ENCODE data around the gene PAX2.

The PAX2 gene

DNA sequence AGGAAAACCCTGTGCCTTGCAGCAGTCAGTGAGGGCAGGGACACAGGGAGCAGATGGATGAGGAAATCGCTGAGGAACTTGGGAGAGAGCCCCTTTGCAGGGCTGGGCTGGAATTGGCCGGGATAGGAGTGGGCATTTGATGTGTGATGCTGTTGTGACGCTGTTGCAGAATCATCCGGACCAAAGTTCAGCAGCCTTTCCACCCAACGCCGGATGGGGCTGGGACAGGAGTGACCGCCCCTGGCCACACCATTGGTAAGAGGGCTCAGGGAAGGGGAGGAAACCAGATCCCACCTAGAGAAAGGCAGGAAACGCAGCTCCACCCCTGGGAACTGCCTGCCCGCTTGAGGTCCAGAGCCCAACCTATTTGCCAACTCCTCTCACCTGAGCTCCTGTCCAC lies 33.9 kb downstream of the PAX2 start:
- Histone ChIP-seq H3K4me1 (ENCODE audit: control insufficient read depth, insufficient read depth, low read length) (no peaks in the 10 kb centered on the region), H3K27me3 (ENCODE audit: control insufficient read depth in 1 of 2, insufficient read depth in 2 of 2, low read length in 2 of 2) (peaks cover 3 to 16% of the 10 kb centered on the region in 2 donors), H3K9ac (ENCODE audit: low read length in 2 of 2) (no peak overlapping the region), H3K27ac (ENCODE audit: low read length) (no peak overlapping the region), H3K4me3 (ENCODE audit: low read length in 2 of 2) (no peak overlapping the region), H3K9me3 (ENCODE audit: control insufficient read depth in 2 of 2, low read length in 2 of 2) (peaks cover 0 to 3% of the 10 kb centered on the region in 2 donors), H3K36me3 (ENCODE audit: control insufficient read depth in 2 of 2, insufficient read depth in 2 of 2, low read length in 2 of 2) (no peaks in the 10 kb centered on the region)

DNA sequence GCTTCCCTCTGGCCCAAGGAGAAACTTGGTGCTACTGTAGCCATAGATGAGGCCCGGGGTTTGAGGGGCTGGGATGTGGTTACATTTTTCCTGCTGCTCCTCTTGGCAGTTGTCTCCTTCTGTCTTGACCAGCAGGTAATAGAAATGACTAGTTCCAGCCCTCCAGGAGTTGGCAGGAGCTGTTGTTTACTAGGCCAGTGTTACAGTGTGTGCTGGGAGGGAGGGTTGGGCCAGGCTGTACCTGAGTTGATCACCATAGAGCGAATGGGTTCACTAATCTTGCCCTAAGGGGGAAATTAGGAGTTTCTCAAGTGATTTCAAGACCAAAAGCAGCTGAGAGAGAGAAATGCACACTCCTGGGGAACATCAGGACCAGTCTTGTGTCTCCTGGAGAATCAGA lies 34.9 kb downstream of the PAX2 start:
- H3K9me3 ChIP-seq (ENCODE audit: control insufficient read depth in 2 of 2, low read length in 2 of 2), result peaks cover 0 to 3% of the 10 kb centered on the region in 2 donors
- H3K27ac ChIP-seq (ENCODE audit: low read length), result no peak overlapping the region
- peaks cover 3 to 13% of the 10 kb centered on the region in 2 donors for H3K27me3 ChIP-seq (ENCODE audit: control insufficient read depth in 1 of 2, insufficient read depth in 2 of 2, low read length in 2 of 2)
- H3K4me1 ChIP-seq (ENCODE audit: control insufficient read depth, insufficient read depth, low read length), result no peaks in the 10 kb centered on the region
- no peak overlapping the region for H3K9ac ChIP-seq (ENCODE audit: low read length in 2 of 2)
- H3K4me3 ChIP-seq (ENCODE audit: low read length in 2 of 2), result no peak overlapping the region
- no peaks in the 10 kb centered on the region for H3K36me3 ChIP-seq (ENCODE audit: control insufficient read depth in 2 of 2, insufficient read depth in 2 of 2, low read length in 2 of 2)

DNA sequence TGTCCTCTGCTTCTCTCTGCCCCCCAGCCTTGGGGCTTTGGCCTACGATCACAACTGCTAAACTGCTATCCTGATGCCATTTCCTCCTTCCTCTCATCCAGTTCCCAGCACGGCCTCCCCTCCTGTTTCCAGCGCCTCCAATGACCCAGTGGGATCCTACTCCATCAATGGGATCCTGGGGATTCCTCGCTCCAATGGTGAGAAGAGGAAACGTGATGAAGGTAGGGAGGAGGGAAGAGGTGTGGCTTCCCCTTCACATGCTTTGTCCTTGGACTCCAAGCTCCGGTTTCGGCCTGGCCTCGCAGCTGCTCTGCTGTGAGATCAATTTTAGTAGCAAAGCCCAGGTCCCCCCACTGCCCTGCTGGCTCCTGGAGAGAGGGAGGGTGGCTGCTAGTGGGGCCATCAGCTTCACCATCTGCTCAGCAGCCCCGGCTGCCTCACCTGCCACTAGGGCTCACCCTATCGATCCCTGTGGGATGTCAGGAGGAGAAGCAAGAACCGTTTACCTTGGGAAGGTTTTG lies 35.8 kb downstream of the PAX2 start:
- Histone ChIP-seq H3K4me1 (ENCODE audit: control insufficient read depth, insufficient read depth, low read length) (no peaks in the 10 kb centered on the region), H3K27ac (ENCODE audit: low read length) (no peak overlapping the region), H3K36me3 (ENCODE audit: control insufficient read depth in 2 of 2, insufficient read depth in 2 of 2, low read length in 2 of 2) (no peaks in the 10 kb centered on the region), H3K4me3 (ENCODE audit: low read length in 2 of 2) (no peak overlapping the region), H3K9ac (ENCODE audit: low read length in 2 of 2) (no peak overlapping the region), H3K9me3 (ENCODE audit: control insufficient read depth in 2 of 2, low read length in 2 of 2) (peaks cover 0 to 3% of the 10 kb centered on the region in 2 donors), H3K27me3 (ENCODE audit: control insufficient read depth in 1 of 2, insufficient read depth in 2 of 2, low read length in 2 of 2) (peaks cover 3 to 15% of the 10 kb centered on the region in 2 donors)

DNA sequence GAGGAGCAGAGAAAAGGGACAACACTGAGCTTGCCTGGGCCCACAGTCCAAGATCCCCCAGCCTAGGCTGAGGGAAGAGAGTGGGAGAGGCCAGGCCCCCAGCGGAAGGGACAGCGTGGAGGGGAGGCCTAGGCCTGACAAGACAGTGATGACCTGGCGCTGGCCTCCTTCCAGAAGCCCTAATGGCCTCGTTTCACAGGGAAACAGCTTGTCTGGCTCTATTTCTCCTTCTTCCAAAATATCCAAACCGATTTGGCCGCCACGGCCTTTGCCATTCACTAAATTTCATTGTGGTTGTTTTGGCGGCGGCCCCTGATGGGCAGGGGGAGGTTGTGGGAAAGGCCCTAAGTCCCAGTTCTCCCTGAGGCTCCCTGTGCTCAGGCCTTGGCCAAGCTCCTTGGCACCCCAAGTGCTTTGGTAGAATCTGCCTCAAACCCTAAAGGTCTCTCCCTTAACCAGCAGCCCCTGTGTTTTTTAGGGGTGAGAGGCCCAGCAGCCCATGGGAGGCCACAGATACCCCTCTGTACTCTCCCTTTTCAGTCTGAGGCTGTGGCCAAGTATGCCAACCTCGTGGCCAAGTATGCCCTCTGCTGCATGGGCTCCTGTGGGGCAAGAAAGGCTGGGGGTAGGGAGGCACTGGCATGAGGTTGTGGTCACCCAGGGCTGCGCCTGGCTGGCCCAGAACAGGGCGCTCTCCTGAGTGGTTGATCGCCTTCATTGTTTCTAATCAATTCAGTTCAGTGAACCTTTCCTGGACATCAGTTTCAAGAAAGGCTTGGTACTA lies 37.3 kb downstream of the PAX2 start:
- H3K27ac ChIP-seq (ENCODE audit: low read length), result no peak overlapping the region
- no peaks in the 10 kb centered on the region for H3K36me3 ChIP-seq (ENCODE audit: control insufficient read depth in 2 of 2, insufficient read depth in 2 of 2, low read length in 2 of 2)
- H3K27me3 ChIP-seq (ENCODE audit: control insufficient read depth in 1 of 2, insufficient read depth in 2 of 2, low read length in 2 of 2), result peaks cover 9 to 18% of the 10 kb centered on the region in 2 donors
- H3K9me3 ChIP-seq (ENCODE audit: control insufficient read depth in 2 of 2, low read length in 2 of 2), result peaks cover 0 to 3% of the 10 kb centered on the region in 2 donors
- no peak overlapping the region for H3K4me3 ChIP-seq (ENCODE audit: low read length in 2 of 2)
- H3K9ac ChIP-seq (ENCODE audit: low read length in 2 of 2), result no peak overlapping the region
- no peaks in the 10 kb centered on the region for H3K4me1 ChIP-seq (ENCODE audit: control insufficient read depth, insufficient read depth, low read length)

DNA sequence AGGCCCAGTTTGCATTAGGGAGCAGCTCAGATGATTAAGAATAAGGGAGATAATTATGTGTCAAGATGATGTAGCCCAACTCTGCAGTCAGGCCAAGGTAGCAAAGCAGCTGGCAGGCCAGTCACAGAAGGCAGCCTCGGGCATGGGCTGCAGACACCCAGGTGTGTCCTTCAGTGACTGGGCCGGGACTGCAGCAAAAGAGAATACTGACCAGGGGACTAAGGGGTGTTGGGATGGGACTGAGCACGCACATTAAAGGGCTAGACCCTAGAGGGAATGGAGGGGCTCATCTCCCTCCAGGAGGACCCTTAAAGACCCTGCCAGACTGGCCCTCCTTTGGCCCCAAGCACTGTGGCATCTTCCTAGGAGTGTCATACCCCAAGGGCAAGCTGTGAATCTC lies 38.7 kb downstream of the PAX2 start:
- H3K9me3 ChIP-seq (ENCODE audit: control insufficient read depth in 2 of 2, low read length in 2 of 2), result no peaks in the 10 kb centered on the region
- H3K4me1 ChIP-seq (ENCODE audit: control insufficient read depth, insufficient read depth, low read length), result no peaks in the 10 kb centered on the region
- no peak overlapping the region for H3K4me3 ChIP-seq (ENCODE audit: low read length in 2 of 2)
- H3K27me3 ChIP-seq (ENCODE audit: control insufficient read depth in 1 of 2, insufficient read depth in 2 of 2, low read length in 2 of 2), result peaks cover 10 to 17% of the 10 kb centered on the region in 2 donors
- H3K36me3 ChIP-seq (ENCODE audit: control insufficient read depth in 2 of 2, insufficient read depth in 2 of 2, low read length in 2 of 2), result no peaks in the 10 kb centered on the region
- H3K9ac ChIP-seq (ENCODE audit: low read length in 2 of 2), result no peak overlapping the region
- H3K27ac ChIP-seq (ENCODE audit: low read length), result no peak overlapping the region

DNA sequence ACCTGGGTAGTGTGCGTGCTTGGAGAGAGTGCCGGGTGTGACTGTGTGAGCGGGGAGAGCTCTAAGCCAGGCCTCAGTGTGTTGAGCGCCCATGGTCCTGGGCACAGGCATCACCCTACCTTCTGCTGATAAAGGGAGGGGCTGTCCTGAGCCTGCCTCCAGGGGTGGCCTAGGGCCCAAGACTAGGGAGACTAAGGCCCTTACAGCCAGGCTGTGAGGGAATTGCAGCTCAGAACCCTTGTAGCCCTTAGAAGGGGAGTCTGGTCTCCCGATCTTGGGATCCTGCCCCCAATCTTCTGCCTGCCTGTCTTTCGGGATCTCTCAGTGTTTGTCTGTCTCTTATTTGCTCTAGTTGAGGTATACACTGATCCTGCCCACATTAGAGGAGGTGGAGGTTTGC lies 41.2 kb downstream of the PAX2 start:
- H3K27me3 ChIP-seq (ENCODE audit: control insufficient read depth in 1 of 2, insufficient read depth in 2 of 2, low read length in 2 of 2), result peaks cover 15 to 17% of the 10 kb centered on the region in 2 donors
- no peak overlapping the region for H3K4me3 ChIP-seq (ENCODE audit: low read length in 2 of 2)
- no peak overlapping the region for H3K9ac ChIP-seq (ENCODE audit: low read length in 2 of 2)
- H3K27ac ChIP-seq (ENCODE audit: low read length), result no peak overlapping the region
- H3K4me1 ChIP-seq (ENCODE audit: control insufficient read depth, insufficient read depth, low read length), result peaks cover 2% of the 10 kb centered on the region
- no peaks in the 10 kb centered on the region for H3K9me3 ChIP-seq (ENCODE audit: control insufficient read depth in 2 of 2, low read length in 2 of 2)
- H3K36me3 ChIP-seq (ENCODE audit: control insufficient read depth in 2 of 2, insufficient read depth in 2 of 2, low read length in 2 of 2), result no peaks in the 10 kb centered on the region

DNA sequence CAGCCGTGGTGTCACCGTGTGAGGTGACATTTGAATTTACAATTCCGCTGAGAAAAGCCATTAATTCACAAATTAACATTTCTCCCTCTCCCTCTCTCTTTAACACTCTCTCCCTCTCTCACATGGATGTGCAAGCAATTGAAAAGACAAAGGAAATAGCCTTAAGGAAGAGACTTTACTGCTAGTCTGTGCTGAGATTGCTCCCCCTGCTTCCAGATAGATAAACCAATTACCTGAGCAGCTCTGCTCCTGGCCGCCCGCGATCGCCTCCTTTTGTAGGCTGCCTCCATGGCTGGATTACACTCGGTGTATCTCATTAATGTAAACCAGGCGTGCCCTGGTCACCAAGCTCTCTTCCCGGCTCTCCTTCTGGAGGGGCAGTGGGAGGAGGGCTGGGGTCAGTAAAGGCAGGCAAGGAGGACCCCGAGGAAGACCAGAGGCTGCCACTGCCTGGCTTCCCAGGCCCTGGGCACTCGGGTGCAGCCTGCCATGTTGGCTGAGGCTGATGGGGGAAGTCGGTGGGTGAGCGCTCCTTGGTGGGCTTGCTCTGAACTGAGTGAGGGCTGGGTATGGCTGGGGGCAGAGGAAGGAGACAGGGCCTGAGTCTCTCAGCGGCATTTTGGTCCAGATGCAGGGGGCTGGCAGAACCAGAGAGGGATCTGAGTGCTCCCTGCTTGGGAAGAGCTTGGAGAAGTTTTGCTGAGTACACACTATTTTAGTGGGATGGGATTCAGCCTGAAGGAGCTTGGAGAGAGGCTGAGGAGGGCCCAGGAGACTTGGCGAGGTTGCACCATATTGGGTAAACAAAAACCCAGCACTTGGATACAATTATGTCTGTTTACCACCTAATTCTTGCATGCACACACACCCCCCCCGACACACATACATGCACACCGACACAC lies 42.9 kb downstream of the PAX2 start:
- Histone ChIP-seq H3K36me3 (ENCODE audit: control insufficient read depth in 2 of 2, insufficient read depth in 2 of 2, low read length in 2 of 2) (no peaks in the 10 kb centered on the region), H3K27ac (ENCODE audit: low read length) (no peak overlapping the region), H3K4me1 (ENCODE audit: control insufficient read depth, insufficient read depth, low read length) (peaks cover 2% of the 10 kb centered on the region), H3K4me3 (ENCODE audit: low read length in 2 of 2) (no peak overlapping the region), H3K9ac (ENCODE audit: low read length in 2 of 2) (no peak overlapping the region), H3K27me3 (ENCODE audit: control insufficient read depth in 1 of 2, insufficient read depth in 2 of 2, low read length in 2 of 2) (peaks cover 15 to 20% of the 10 kb centered on the region in 2 donors), H3K9me3 (ENCODE audit: control insufficient read depth in 2 of 2, low read length in 2 of 2) (no peaks in the 10 kb centered on the region)

DNA sequence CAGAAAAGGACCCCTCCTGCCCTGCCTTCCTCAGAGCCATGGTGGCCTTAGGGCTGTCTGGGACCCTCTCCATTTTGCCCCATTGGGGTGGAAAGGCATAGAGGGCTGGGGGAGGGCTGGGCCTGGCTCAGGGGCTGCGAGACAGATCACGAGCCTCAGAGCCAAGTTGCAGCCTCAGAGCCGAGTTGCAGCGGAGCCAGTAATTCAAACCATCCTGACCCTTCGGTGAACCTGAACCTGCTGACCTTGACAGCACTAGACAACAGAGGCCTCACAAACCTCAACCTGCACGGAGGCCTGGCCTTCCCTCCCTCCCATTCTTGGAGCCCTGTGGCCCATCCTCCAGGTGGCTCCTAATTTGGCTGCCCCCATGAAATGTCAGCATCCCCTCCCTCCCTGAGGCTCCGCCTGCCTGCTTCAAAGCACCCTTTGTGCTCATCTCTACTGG lies 45.4 kb downstream of the PAX2 start:
- H3K4me1 ChIP-seq (ENCODE audit: control insufficient read depth, insufficient read depth, low read length), result peaks cover 2% of the 10 kb centered on the region
- H3K9ac ChIP-seq (ENCODE audit: low read length in 2 of 2), result no peak overlapping the region
- H3K36me3 ChIP-seq (ENCODE audit: control insufficient read depth in 2 of 2, insufficient read depth in 2 of 2, low read length in 2 of 2), result no peaks in the 10 kb centered on the region
- no peak overlapping the region for H3K27ac ChIP-seq (ENCODE audit: low read length)
- H3K27me3 ChIP-seq (ENCODE audit: control insufficient read depth in 1 of 2, insufficient read depth in 2 of 2, low read length in 2 of 2), result peaks cover 15 to 23% of the 10 kb centered on the region in 2 donors
- no peak overlapping the region for H3K4me3 ChIP-seq (ENCODE audit: low read length in 2 of 2)
- H3K9me3 ChIP-seq (ENCODE audit: control insufficient read depth in 2 of 2, low read length in 2 of 2), result no peaks in the 10 kb centered on the region

DNA sequence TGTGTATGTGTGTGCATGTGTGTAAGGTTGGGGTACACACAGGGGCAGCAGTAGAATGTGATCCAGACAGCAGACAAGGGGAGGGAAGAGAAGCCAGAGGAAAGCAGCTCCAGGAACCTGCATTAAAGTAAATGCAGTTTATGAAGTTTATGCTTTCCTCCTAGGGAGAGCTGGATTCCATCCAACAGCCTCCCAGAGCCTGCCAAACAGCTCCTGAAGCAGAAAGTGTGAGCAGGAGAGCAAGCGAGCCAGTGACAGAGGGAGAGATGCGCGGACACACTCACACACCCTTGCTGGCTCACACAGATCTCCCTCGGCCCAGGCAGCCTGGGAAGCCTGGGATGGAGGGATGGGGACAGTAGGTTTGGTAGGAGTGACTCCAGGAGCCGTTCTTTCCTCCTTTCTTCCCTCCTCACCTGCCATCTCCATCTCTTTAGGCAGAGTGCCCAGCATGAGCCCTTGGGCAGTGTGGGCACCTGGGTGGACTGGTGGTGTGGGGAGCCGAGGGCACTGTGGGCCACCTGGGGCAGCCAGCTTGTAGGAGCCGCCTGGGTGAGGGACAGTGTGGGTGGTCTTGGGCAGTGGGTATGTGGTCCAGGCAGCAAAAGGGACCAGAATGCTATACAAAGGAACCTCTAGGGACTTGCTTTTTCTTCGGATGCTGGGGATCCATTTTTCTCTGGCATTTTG lies 46.1 kb downstream of the PAX2 start:
- Histone ChIP-seq H3K4me1 (ENCODE audit: control insufficient read depth, insufficient read depth, low read length) (peaks cover 2% of the 10 kb centered on the region), H3K36me3 (ENCODE audit: control insufficient read depth in 2 of 2, insufficient read depth in 2 of 2, low read length in 2 of 2) (no peaks in the 10 kb centered on the region), H3K27ac (ENCODE audit: low read length) (no peak overlapping the region), H3K9me3 (ENCODE audit: control insufficient read depth in 2 of 2, low read length in 2 of 2) (no peaks in the 10 kb centered on the region), H3K27me3 (ENCODE audit: control insufficient read depth in 1 of 2, insufficient read depth in 2 of 2, low read length in 2 of 2) (peaks cover 15 to 22% of the 10 kb centered on the region in 2 donors), H3K4me3 (ENCODE audit: low read length in 2 of 2) (no peak overlapping the region), H3K9ac (ENCODE audit: low read length in 2 of 2) (no peak overlapping the region)

DNA sequence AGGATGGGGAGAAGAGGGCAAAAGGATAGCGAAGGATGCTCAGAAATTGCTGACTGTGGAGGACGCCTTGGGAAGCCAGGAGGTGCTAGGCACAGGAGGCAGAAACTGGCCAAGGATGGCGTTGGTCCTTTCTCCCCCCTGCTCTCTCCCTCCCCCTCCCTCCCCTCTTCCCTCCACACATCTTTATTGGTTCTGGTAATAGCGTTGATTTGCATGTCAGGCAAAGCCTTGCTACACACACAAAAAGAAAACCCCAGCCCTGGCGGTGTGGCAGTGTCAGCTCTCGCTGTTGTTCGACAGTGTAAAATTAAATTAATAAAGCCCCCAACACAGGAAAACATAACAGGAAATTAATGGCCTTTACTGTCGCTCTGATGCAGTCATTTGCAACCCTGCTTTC lies 47.2 kb downstream of the PAX2 start:
- Histone ChIP-seq H3K27me3 (ENCODE audit: control insufficient read depth in 1 of 2, insufficient read depth in 2 of 2, low read length in 2 of 2) (peaks cover 9 to 22% of the 10 kb centered on the region in 2 donors), H3K9ac (ENCODE audit: low read length in 2 of 2) (no peak overlapping the region), H3K4me1 (ENCODE audit: control insufficient read depth, insufficient read depth, low read length) (peaks cover 2% of the 10 kb centered on the region), H3K9me3 (ENCODE audit: control insufficient read depth in 2 of 2, low read length in 2 of 2) (no peaks in the 10 kb centered on the region), H3K27ac (ENCODE audit: low read length) (no peak overlapping the region), H3K36me3 (ENCODE audit: control insufficient read depth in 2 of 2, insufficient read depth in 2 of 2, low read length in 2 of 2) (no peaks in the 10 kb centered on the region), H3K4me3 (ENCODE audit: low read length in 2 of 2) (no peak overlapping the region)

Data from stomach smooth muscle (tissue), 2 donors.